Tibial artery (tissue), 4 donors: Measurements from ENCODE around the gene PCDHGA3.

Experiments
- DNase-seq, 2 donors: peaks; one replicate each; pipeline ENCODE4 v3.0.0-alpha.2; 2019
- H3K27ac ChIP-seq, 2 donors: fragments of 200-600 bp; sonication (generic) in 1 of 2; 1 replicate in 1 of 2; 2 replicates in 1 of 2; pipeline ENCODE4 v1.5.1; 2018 to 2019; ENCODE audit warnings: mild to moderate bottlenecking in 1 of 2
- H3K27me3 ChIP-seq, 2 donors: fragments of 200-600 bp; sonication (generic) in 1 of 2; one replicate each; pipeline versions ENCODE4 v1.5.1 to v1.6.0; 2016 to 2019
- H3K36me3 ChIP-seq, 3 donors: fragments of 200-600 bp; sonication (generic) in 2 of 3; one replicate each; pipeline ENCODE4 v1.5.1; 2016 to 2019; ENCODE audit warnings: mild to moderate bottlenecking in 2 of 3
- H3K4me1 ChIP-seq, 4 donors: fragments of 200-600 bp; sonication (generic) in 2 of 4; 1 replicate in 3 of 4; 2 replicates in 1 of 4; pipeline ENCODE4 v1.5.1; 2016 to 2019
- H3K4me3 ChIP-seq, 2 donors: fragments of 200-600 bp; sonication (generic) in 1 of 2; 1 replicate in 1 of 2; 2 replicates in 1 of 2; pipeline ENCODE4 v1.5.1; 2018 to 2019; ENCODE audit warnings: mild to moderate bottlenecking in 2 of 2
- H3K9me3 ChIP-seq, 3 donors: fragments of 200-600 bp; sonication (generic) in 1 of 3; one replicate each; pipeline ENCODE4 v1.5.1; 2016 to 2019
- intact Hi-C: fragments of 100-400 bp; cut with DNase I; formaldehyde crosslinking; loops from one replicate; pipeline ENCODE4 v1.15.0; 2023; ENCODE audit warnings: low total_unique reads
- TF ChIP-seq, protein P1 (sequence below), 2 experiments: fragments of 200-600 bp in 1 of 2; fragments of 450-650 bp in 1 of 2; IDR thresholded peaks; one replicate each; pipeline ENCODE4 v1.5.1; 2017 to 2019; ENCODE audit warnings: antibody characterized with exemption in 2 of 2, mild to moderate bottlenecking in 1 of 2, moderate library complexity in 1 of 2

Gene PCDHGA3

DNA sequence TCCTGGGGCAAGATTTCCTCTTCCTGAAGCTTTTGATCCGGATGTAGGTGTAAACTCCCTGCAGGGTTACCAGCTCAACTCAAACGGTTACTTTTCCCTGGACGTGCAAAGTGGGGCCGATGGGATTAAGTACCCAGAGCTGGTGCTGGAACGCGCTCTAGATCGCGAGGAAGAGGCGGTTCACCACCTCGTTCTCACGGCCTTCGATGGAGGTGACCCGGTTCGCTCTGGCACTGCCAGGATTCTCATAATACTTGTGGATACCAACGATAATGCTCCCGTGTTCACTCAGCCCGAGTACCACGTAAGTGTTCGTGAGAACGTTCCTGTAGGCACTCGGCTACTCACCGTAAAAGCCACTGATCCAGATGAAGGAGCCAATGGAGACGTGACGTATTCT, 12.0 kb downstream of the PCDHGA3 start:
- TF ChIP-seq, protein P1, sequence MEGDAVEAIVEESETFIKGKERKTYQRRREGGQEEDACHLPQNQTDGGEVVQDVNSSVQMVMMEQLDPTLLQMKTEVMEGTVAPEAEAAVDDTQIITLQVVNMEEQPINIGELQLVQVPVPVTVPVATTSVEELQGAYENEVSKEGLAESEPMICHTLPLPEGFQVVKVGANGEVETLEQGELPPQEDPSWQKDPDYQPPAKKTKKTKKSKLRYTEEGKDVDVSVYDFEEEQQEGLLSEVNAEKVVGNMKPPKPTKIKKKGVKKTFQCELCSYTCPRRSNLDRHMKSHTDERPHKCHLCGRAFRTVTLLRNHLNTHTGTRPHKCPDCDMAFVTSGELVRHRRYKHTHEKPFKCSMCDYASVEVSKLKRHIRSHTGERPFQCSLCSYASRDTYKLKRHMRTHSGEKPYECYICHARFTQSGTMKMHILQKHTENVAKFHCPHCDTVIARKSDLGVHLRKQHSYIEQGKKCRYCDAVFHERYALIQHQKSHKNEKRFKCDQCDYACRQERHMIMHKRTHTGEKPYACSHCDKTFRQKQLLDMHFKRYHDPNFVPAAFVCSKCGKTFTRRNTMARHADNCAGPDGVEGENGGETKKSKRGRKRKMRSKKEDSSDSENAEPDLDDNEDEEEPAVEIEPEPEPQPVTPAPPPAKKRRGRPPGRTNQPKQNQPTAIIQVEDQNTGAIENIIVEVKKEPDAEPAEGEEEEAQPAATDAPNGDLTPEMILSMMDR (IDR thresholded peaks at IDR 0.05) = no peak
- peak overlapping the region in 1 of 2 donors; percentile 32 for H3K4me3 ChIP-seq
- intact Hi-C loops = no loop called here
- peaks cover 0 to 100% (median 88%) of the 10 kb centered on the region in 3 donors for H3K9me3 ChIP-seq
- H3K27ac ChIP-seq = no peak overlapping the region
- DNase-seq = no peak
- peaks cover 0 to 3% of the 10 kb centered on the region in 2 donors for H3K27me3 ChIP-seq
- no peaks in the 10 kb centered on the region for H3K4me1 ChIP-seq
- peaks cover 0 to 18% (median 11%) of the 10 kb centered on the region in 3 donors for H3K36me3 ChIP-seq

DNA sequence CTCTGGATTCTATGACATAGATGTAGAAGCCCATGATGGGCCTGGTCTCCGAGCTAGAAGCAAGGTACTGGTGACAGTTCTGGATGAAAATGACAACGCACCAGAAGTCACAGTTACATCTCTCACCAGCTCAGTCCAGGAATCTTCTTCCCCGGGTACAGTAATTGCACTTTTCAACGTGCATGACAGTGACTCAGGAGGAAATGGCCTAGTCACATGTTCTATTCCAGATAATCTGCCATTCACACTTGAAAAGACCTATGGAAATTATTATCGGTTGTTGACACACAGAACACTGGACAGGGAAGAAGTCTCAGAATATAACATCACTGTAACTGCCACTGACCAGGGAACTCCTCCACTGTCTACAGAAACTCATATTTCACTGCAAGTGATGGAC, 12.5 kb downstream of the PCDHGA3 start:
- H3K9me3 ChIP-seq = peaks cover 0 to 100% (median 88%) of the 10 kb centered on the region in 3 donors
- peaks cover 0 to 3% of the 10 kb centered on the region in 2 donors for H3K27me3 ChIP-seq
- intact Hi-C loops = no loop called here
- no peak overlapping the region for H3K4me3 ChIP-seq
- TF ChIP-seq, protein P1 (IDR thresholded peaks at IDR 0.05) = no peak
- H3K27ac ChIP-seq = no peak overlapping the region
- no peak for DNase-seq
- H3K4me1 ChIP-seq = no peaks in the 10 kb centered on the region
- peaks cover 0 to 19% (median 13%) of the 10 kb centered on the region in 3 donors for H3K36me3 ChIP-seq

- Histone ChIP-seq H3K27me3 (peaks cover 0 to under 1% of the 10 kb centered on the region in 2 donors), H3K9me3 (peaks cover 0 to 99% (median 88%) of the 10 kb centered on the region in 3 donors), H3K36me3 (peaks cover 0 to 24% (median 14%) of the 10 kb centered on the region in 3 donors), H3K4me3 (no peak overlapping the region), H3K27ac (no peak overlapping the region), H3K4me1 (no peaks in the 10 kb centered on the region)
- TF ChIP-seq, protein P1 (IDR thresholded peaks at IDR 0.05) = no peak
- DNase-seq = no peak
- intact Hi-C loops = no loop called here
Measured at GRCh38 chr5:141356950-141357349, 13.3 kb downstream of the PCDHGA3 start.

DNA sequence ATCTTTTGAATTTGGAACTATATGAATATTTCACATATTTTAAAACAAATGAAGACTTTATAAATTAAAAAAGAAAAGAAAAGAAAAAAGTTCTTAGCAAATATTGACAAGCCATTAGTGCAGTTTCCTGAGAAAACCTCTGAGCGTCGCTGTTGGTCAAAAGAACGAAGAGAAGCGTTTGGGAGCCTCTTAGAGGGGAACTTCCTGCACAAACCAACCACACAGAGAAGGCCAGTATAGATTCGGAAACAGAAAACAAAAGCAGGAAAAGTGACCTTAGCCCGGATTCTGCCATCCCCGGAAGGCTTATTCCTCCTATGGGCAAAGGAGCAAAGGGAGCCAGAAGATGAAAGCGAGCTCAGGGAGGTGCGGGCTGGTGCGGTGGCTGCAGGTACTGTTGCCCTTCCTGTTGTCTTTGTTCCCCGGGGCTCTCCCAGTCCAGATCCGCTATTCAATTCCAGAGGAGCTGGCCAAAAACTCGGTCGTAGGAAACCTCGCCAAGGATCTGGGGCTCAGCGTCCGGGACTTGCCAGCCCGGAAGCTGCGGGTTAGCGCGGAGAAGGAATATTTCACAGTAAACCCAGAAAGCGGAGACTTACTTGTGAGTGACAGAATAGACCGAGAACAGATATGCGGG, 16.3 kb downstream of the PCDHGA3 start, which contains the start of gene PCDHGB2:
Gene PCDHGB2 (plus strand): TSS at position 205 of the 637 bp plus-strand sequence. CDS start 142 bp downstream, at position 347.
- no peak for DNase-seq
- Histone ChIP-seq H3K9me3 (peaks cover 8 to 99% (median 91%) of the 10 kb centered on the region in 3 donors), H3K4me1 (no peaks in the 10 kb centered on the region), H3K4me3 (peak within 1 kb of the TSS; percentile 25 to 35), H3K27me3 (peaks cover 0 to 3% of the 10 kb centered on the region in 2 donors), H3K36me3 (peaks cover 0 to 32% (median 29%) of the 10 kb centered on the region in 3 donors), H3K27ac (no peak within 1 kb of the TSS)
- intact Hi-C loops = no loop called here
- TF ChIP-seq, protein P1 (IDR thresholded peaks at IDR 0.05) = no peak

GRCh38 chr5:141360685-141361084, 17.1 kb downstream of the PCDHGA3 start:
- H3K27ac ChIP-seq = no peak overlapping the region
- peaks cover 0 to 3% of the 10 kb centered on the region in 2 donors for H3K27me3 ChIP-seq
- H3K36me3 ChIP-seq = peaks cover 0 to 37% (median 34%) of the 10 kb centered on the region in 3 donors
- no peaks in the 10 kb centered on the region for H3K4me1 ChIP-seq
- H3K9me3 ChIP-seq = peaks cover 12 to 99% (median 91%) of the 10 kb centered on the region in 3 donors
- intact Hi-C loops = no loop called here
- no peak for DNase-seq
- TF ChIP-seq, protein P1 (IDR thresholded peaks at IDR 0.05) = no peak
- no peak overlapping the region for H3K4me3 ChIP-seq
